ENCODE measurements around the gene ELFN2. TPM values are rescaled to one million over a fixed set of nuclear protein-coding genes. Genes with fewer than 3 reads are reported as not detected.

ELFN2 gene
- total and polyA plus RNA-seq, 8 donors = 0.03 to 0.89 (median 0.18) TPM; not detected in 5

GRCh38 chr22:37412495-37413250 lies 14.6 kb downstream of the ELFN2 start:
- Histone ChIP-seq H3K27me3 (peaks cover 0 to 96% (median 23%) of the 10 kb centered on the region in 3 donors), H3K4me3 (no peak overlapping the region), H3K4me1 (no peaks in the 10 kb centered on the region), H3K9me3 (no peaks in the 10 kb centered on the region), H3K36me3 (no peaks in the 10 kb centered on the region), H3K27ac (no peak overlapping the region)
- no peak for TF ChIP-seq POLR2A (IDR thresholded peaks at IDR 0.05)
- TF ChIP-seq CTCF (IDR thresholded peaks at IDR 0.05) = no peak
- TF ChIP-seq EP300 (IDR thresholded peaks at IDR 0.05) = no peak
- TF ChIP-seq POLR2AphosphoS5 (IDR thresholded peaks at IDR 0.05) = no peak
- DNase-seq = no peak
- 60 to 72% (median 65%) methylated on average over 14 to 16 of the region's 16 CpGs for WGBS, 5 donors
- intact Hi-C loops (cut with DNase I; ENCODE audit: low total_unique reads) = no loop called here

GRCh38 chr22:37411655-37412054 lies 15.6 kb downstream of the ELFN2 start:
- intact Hi-C loops (cut with DNase I; ENCODE audit: low total_unique reads) = no loop called here
- WGBS, 5 donors = 63 to 86% (median 75%) methylated on average over 2 to 4 of the region's 4 CpGs
- peaks cover 0 to 96% (median 13%) of the 10 kb centered on the region in 3 donors for H3K27me3 ChIP-seq
- no peak for TF ChIP-seq EP300 (IDR thresholded peaks at IDR 0.05)
- TF ChIP-seq POLR2AphosphoS5 (IDR thresholded peaks at IDR 0.05) = no peak
- TF ChIP-seq POLR2A (IDR thresholded peaks at IDR 0.05) = no peak
- TF ChIP-seq CTCF (IDR thresholded peaks at IDR 0.05) = no peak
- no peaks in the 10 kb centered on the region for H3K4me1 ChIP-seq
- no peaks in the 10 kb centered on the region for H3K36me3 ChIP-seq
- DNase-seq = no peak
- H3K27ac ChIP-seq = no peak overlapping the region
- H3K4me3 ChIP-seq = no peak overlapping the region
- no peaks in the 10 kb centered on the region for H3K9me3 ChIP-seq

GRCh38 chr22:37410174-37411055 lies 16.9 kb downstream of the ELFN2 start:
- Histone ChIP-seq H3K27me3 (peaks cover 0 to 96% (median 4%) of the 10 kb centered on the region in 3 donors), H3K9me3 (no peaks in the 10 kb centered on the region), H3K4me3 (no peak overlapping the region), H3K27ac (no peak overlapping the region), H3K36me3 (no peaks in the 10 kb centered on the region), H3K4me1 (no peaks in the 10 kb centered on the region)
- intact Hi-C loops (cut with DNase I; ENCODE audit: low total_unique reads) = no loop called here
- TF ChIP-seq POLR2A (IDR thresholded peaks at IDR 0.05) (no peak), EP300 (IDR thresholded peaks at IDR 0.05) (no peak), CTCF (IDR thresholded peaks at IDR 0.05) (no peak)
- 46 to 70% (median 67%) methylated on average over 20 to 32 of the region's 32 CpGs for WGBS, 5 donors
- no peak for DNase-seq

GRCh38 chr22:37409459-37410050 lies 17.7 kb downstream of the ELFN2 start:
- no peak for TF ChIP-seq CTCF (IDR thresholded peaks at IDR 0.05)
- TF ChIP-seq EP300 (IDR thresholded peaks at IDR 0.05) = no peak
- no peak for TF ChIP-seq POLR2A (IDR thresholded peaks at IDR 0.05)
- TF ChIP-seq POLR2AphosphoS5 (IDR thresholded peaks at IDR 0.05) = no peak
- no peaks in the 10 kb centered on the region for H3K9me3 ChIP-seq
- no peak overlapping the region for H3K27ac ChIP-seq
- H3K27me3 ChIP-seq = peaks cover 0 to 94% (median 0%) of the 10 kb centered on the region in 3 donors
- no peak for DNase-seq
- no peaks in the 10 kb centered on the region for H3K36me3 ChIP-seq
- no peak overlapping the region for H3K4me3 ChIP-seq
- intact Hi-C loops (cut with DNase I; ENCODE audit: low total_unique reads) = no loop called here
- H3K4me1 ChIP-seq = no peaks in the 10 kb centered on the region
- WGBS, 5 donors = 72 to 82% (median 80%) methylated on average over 12 to 13 of the region's 13 CpGs

All from stomach (tissue), 9 donors.